AG20443 (cell line): Measurements from ENCODE around the gene PKD1L1.
"Not testable (repeated sequence)": the region's sequence is repeated elsewhere in the genome, so short reads cannot be mapped to it uniquely, and the experiment has no call there.

Experiments
- DNase-seq: peaks from one replicate; pipeline ENCODE4 v3.0.0; 2012; ENCODE audit warnings: low spot score, mixed read lengths

The PKD1L1 gene

DNA sequence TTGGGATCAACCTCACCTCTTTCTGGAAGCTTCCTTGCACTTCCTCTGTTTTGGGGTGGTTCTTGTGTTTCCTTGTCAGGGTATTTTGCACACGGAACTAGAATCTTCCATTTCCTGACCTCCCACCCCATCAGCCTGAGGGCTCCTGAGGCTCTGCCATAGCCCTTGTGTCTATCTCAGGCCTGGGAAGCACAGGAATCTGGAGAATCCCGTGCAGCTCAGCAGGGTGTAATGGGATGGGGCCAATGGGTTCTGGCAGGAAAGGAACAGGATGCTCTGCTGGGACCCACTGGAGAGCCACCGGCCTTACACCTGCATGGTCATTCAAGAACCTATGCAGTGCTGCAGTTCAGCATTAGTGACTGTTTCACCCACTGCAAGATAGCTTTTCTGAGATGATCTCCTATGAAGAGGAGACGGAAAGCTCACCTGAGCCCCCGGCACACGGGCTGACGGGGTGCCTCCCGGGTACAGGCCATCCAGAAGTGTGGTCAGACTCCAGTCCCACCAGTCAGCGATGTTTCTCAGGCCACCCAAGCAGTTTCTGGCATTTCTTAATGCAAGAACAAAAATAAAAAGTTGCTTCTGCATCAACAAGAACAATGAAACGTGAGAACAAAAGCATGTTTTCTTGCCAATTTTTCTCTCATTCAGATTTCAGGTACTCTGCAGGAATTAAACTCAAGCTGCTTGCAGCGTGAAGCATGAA lies 133.2 kb downstream of the PKD1L1 start:
- DNase-seq, result no peak

DNA sequence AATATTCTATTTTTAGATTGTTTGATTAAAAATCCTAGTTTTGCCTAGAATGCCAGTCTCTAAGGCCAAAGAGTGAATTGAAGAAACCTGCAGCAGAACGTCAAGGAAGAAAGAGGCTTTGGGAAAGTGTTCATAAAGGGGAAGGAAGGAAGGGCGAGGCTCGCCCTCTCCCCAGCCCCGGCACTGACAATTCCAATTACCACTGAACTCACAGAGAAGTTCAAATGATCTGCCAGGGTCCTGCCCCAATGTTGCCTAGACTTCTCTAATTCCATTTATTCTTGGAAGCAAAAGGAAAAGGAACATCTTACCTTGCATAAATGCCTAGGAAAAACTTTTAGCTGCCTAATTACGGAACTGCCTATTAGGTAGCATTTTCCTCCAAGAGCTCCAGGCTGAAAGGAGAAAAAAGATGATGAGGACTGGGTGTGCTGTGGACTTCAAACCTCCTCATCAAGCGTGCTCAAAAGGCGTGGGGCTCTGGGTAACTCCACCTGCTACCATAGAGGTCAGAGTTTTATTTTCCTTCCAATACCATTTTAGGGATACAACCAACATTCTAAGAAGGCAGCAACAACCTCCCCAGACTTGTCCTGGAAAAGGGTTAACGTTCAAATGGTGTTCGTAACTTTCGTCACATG lies 134.5 kb downstream of the PKD1L1 start:
- DNase-seq, result no peak

DNA sequence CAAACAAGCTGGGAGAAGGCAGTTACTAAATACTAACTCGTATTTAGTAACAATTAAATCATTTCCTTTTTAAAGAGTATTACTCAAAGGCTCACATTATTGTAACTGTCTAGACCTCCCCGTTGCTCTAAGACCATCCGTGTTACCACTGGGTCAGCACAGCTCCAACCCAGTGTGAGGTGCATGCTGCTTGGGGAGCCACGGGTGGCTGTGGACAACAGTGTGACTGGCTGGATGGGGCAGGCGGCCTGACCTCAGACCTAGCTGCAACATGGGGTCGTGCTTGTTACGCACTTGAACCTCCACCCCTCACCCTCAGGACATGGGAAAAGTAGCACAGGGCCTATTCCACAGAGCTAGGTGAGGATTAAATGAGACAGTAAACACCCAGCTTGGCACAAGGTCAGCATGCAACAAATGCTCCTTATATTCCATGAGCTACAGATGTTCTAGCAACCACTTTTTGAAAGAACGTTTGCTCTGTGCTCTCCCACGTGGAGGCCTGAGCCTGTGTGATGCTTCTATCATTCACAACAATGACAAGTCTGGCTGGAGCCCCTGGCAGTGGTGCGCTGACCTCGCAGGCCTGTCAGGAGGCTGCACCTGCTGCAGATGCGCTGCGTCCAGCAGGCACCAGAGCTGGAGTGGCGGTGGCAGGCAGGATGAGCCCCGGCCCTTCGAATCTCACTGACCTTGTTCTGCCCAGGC lies 135.7 kb downstream of the PKD1L1 start:
- no peak for DNase-seq

DNA sequence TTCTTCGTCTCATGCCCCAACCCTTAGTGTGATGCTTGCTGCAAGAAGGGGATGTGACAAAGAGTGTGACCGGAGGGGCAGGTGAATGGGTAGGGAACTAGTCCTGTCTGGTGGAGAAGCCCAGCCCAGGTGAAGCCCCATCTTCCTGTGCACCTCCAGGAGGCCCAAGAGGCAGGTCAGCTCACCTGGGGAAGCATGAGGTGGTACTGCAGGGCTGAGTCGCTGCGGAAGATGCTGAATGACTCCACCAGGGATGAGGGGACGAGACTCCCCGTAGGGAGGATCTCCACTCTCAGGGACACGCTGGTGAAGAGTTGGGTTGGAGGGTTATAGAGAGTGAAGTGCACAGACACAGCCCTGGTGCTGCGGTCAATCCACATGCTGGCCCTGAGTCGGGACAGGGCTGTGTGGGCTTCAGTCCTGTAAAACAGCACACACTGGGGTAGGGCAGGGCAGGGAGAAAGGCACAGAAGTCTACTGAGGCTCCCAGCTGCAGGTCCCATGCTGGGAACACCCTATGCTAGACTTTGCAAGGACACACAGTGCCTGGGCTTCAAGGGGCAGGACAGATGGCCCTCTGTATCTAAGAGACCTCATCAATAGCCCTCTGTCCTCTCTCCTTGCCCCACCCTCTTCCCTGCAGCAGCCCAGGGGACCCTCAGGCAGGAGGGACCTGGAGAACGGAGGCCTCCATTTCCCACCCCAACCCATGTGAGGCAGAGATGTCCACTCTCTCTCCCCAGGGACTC lies 136.5 kb downstream of the PKD1L1 start:
- DNase-seq, result no peak

DNA sequence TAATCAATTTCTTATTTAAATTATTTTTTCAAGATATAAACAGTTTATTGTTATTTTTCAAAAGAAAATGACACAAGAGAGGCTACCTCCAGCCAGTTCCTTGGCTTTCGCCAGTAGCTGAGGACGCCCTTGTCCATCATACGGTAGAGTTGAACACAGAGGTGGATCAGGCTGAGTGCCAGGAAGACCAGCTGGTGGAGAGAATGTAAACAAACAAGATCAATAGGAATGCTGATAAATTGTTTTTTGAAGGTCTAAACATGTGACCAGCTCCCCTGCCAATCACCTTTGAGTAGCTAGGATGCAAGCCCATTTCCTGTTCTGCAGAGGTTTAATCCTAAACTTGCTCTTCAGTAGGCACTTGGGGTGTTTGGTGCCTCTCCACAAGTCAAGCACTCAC lies 138.9 kb downstream of the PKD1L1 start:
- DNase-seq, result no peak

DNA sequence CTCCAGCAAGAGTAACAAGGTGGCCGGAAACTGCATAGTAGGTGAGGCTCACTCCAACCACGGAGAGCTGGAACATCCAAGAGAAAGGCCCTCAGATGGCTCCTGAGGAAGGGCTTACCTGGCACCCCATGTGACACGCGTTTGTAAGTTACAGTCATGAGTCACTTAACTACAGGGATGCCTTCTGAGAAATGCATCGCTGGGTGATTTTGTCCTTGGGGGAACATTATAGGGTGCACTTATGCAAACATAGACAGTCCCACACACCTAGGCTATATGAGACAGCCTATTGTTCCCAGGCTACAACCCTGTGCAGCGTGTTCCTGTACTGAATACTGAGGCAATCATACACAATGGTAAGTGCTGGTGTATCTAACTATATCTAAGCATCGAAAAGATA lies 139.9 kb downstream of the PKD1L1 start:
- no peak for DNase-seq

DNA sequence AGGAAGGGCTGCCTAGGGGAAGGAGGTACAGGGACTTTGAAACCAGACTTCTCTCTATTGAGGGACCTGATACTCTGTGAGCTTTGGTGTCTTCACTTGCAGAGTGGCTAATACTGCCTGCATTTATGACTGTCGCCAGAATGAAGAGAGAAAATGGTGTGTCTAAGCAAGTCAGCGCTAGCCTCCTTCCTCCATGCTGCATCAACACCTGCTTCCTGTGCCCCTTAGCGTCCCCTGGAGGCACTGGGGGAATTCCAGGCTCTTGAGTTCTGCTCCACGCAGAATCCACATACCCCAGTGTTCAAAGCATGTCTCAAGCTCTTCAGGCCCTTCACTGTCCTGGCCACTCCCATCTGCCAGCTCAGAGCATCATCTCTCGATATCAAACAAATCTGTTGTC lies 140.5 kb downstream of the PKD1L1 start:
- DNase-seq, result no peak

DNA sequence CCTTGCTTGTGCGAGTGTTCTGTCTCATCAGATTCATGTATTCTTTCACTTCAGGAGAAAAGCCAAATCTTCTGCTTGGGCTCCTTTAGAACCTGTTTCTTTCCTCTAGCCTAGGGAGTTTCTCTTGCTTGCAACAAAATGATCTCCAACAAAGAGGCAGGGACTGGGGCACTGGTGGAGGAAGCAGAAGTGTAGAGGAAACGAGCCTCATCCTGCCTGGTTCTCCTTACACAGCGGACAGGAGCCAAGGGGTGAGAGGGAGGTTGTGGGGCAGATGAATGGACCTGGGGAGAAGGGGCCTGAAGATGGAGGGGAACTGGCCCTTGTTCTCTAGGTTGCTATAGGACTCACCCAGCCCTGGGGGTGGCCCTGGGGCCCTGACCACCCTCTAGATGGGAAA lies 141.1 kb downstream of the PKD1L1 start:
- DNase-seq, result no peak

DNA sequence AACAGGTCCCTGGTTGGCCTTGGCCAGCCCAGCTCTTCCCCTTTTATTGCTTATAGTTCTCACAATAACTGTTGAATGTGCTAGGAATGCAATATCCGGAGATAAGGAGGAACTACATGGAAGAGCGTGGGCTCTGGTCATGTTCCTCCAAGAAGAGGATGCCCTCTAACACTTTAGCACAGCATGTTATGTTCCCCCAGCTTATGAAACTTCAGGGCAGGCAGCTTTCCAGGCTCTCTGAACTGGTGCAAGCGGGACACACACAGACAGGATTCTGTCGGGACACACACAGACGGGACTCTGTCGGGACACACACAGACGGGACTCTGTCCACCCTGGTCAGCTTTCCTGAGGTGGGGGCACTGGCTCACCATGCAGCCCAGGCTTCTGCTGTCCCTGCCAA lies 141.6 kb downstream of the PKD1L1 start:
- DNase-seq, result no peak

DNA sequence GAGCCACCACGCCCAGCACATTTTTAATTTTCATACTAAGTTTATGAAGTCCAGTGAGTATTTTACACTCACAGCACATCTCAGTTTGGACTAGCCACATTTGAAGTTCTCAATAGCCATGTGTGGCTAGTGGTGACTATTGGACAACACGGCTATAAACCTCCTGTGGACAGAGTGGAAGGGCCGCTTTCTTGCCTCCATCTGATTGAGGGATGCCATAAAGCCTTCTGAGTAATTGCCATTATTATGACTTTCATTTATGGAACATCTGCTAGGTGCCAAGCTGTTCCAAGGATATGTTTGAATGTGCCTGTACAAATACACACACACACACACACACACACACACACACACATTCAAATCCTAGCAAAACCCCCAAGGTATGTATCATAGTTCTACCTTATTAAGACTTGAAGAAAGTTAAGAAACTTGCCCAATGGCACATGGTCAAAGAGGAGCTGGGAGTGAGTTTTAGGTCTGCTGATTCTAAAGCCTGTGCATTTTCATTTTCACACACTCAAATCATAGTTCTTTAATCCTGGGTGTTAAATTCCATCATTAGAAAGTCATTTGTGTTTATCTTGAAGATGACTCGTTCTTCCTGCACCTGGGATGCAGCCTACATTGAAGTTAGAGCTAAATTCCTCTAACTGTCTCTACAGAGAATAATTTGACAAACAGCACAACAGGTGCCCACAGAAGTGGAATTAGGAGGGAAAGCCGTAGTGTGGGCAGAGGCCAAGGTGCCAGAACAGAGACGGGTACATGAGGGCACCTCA lies 143.3 kb downstream of the PKD1L1 start:
- DNase-seq, result peak; percentile 1

DNA sequence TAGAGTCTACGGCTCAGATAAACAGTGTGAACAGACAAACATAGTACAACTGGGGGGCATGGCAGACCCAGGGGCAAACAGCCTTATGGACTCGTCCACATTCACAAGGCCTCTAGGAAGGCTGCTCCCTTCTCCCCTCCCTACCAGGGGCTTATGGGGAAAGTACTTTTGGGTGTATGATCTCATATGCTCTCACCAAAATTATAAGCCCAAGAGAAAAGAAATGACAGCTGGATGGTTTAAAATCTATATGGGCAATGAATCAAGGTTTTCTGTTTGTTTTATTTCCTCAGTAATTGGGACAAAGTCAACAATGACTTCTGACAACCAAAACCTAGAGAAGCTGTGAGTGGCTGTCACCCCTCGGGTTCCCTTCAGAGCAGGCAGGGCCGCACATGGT lies 144.4 kb downstream of the PKD1L1 start:
- no peak for DNase-seq

DNA sequence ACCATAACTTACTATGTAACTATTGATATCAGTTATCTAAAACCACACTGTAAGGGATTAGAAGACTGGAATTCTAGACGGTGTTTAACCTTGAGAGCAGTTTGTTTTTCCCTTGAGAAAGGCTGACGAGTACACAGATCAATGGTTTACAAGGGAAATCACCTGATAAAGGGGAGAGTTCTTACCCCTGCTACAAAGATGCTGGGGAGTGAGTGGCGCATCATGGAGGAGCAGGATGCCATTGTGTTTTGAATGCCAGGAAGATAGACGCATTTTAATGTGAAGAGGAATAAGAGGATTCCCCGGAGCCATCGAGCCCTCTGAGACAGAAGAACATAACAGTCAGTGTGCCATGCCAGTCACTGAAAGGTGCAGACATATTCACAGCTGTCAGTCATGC lies 145.2 kb downstream of the PKD1L1 start:
- DNase-seq, result no peak

DNA sequence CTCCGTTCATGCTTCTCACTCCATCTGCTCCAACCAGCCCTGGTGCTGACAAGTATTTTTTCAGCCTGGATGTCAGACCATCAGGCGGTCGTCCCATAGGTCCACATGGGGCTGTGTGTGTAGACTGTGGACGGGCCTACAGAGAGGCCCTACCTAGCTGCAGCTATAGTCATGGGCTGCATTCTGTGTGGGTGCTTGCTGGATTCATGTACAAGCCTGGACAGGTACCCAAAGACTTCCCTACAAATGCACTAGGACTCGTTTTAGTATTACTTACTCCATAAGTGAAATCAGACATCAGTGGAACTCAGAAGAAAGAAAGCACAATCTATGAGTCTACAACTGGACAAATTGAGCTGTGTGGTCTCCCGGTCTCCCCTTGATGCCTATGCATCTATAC lies 146.8 kb downstream of the PKD1L1 start:
- no peak for DNase-seq

DNA sequence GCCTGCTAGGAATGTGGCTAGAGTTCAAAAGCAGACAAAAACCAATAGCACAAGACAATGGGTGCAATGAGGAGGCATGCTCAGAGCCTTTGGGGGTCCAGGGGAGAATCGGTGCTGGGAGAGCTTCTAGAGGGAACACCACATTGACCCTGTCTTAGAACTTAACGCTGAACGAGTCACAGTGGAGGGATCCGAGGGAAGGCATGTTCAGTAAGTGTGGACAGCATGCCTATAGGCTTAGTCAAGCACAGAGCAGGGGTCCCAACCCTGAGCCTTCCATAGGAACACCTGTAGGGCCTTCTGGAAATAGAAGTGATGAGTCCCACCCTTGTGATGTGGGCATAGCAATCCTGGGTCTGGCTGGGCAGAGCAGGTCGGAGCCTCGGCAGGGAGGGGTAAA lies 148.7 kb downstream of the PKD1L1 start:
- DNase-seq, result no peak

DNA sequence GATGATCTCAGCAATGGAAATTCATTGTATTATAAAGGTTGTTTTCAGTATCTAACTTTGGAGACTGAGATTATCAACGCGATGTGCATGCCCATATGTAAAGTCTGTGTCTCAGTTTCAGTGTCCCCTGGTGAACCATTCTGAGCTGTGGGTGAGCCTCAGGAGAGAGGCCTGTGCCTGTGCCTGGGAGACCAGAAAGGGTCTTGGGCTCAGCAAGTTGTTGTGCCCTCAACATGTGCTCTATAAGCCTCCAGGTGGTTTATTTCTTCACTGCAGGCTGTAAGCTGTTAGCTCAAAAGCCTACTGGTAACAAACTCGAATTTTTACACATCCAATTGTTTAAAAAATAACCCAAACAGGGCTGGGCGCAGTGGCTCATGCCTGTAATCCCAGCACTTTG lies 151.9 kb downstream of the PKD1L1 start:
- no peak for DNase-seq

DNA sequence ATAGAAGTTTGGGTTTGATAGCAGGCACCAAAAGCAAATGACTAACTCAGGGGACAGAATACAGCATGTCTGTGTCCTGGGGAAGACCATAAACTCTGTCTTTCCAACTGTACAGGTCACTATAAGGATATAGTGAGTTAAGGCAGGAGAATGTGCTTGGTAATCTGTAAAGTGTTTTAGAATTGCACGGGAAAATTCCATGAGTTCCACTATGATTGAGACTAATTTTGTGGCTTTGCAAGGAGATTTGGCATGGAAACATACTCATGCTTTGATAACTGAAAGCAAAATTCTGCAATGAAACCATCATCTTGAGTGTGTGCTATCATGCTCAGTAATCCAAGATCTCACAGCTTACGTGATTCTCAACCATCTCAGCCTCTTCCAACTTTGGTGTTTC lies 152.6 kb downstream of the PKD1L1 start:
- DNase-seq, result peak; percentile 78

DNA sequence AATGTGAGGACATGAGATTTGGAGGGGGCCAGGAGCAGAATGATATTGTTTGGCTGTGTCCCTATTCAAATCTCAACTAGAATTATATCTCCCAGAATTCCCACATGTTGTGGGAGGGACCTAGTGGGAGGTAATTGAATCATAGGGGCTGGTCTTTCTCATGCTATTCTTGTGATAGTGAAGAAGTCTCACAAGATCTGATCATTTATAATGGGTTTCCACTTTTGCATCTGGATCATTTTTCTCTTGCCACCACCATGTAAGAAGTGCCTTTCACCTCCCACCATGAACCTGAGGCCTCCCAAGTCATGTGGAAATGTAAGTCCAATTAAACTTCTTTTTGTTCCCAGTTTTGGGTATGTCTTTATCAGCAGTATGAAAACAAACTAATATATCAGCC lies 153.1 kb downstream of the PKD1L1 start:
- DNase-seq, result not testable (repeated sequence)

DNA sequence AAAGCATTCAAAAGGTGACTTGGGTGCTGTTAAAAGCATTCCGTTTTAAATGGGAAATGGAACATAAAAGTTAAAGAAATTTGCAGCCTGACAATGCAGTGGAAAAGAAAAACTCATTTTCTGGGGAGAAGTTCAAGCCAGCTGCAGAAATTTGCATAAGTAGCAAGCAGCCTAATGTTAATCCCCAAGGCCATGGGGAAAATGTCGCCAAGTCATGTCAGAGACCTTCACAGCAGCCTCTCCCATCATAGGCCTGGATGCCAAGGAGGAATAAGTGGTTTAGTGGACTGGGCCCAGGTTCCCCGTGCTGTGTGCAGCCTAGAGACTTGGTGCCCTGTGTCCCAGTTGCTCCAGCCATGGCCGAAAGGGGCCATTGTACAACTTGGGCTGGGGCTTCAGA lies 154.2 kb downstream of the PKD1L1 start:
- no peak for DNase-seq

DNA sequence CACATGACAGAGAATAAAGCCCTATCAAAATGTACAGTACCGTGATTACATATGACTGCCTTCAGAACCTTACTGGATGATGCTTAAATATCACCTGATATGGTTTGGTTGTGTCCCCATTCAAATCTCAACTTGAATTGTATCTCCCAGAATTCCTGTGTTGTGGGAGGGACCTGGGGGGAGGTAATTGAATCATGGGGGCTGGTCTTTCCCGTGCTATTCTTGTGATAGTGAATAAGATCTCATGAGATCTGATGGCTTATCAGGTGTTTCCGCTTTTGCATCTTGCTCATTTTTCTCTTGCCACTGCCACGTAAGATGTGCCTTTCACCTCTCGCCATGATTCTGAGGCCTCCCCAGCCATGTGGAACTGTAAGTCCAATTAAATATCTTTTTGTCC lies 155.1 kb downstream of the PKD1L1 start:
- DNase-seq, result not testable (repeated sequence)

DNA sequence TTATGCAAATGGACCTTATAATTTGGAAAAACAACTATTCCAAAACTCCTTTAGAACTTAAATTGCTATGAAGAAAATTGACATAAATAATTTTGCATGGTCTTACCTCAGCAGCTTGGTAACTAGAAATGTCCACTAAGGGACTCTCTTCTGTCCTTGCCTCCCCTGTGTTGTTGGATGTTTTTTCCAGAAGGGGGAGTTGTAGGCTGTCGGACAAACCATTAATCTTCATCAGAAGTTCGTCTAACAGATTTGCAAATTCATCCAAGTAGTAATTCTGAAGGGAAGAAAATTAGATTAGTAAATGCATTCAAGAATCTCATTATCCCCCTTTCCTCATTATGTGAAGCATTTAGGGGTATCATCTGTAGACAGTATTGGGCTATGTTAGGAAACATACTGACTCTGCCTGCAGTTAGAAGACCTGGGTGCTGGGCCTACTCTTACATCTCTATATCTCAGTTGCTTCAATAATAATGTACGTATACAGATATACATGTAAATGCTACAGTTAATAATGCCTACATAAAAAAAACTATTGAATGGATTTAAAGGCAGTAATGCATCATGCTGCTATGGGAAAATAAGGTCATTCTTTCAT lies 155.6 kb downstream of the PKD1L1 start:
- no peak for DNase-seq

DNA sequence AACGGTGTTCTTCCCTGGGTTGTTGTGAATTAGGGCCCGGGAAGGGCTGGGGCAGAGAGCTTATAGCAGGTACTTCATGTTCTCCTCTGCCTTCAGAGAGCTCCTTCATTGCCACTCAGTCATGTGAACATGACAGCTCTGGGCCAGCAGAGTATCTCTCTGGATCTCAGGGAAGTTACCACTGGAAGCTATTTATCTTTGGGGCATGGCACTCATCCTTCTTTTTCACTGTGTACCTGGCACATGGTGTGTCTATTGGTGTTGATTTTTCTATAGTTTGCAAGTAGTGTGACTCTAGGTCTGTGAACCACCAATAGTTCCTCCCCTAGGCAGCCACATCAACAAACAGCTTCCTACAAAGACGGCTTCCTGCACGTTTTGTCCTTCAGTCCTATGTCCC lies 156.6 kb downstream of the PKD1L1 start:
- no peak for DNase-seq

DNA sequence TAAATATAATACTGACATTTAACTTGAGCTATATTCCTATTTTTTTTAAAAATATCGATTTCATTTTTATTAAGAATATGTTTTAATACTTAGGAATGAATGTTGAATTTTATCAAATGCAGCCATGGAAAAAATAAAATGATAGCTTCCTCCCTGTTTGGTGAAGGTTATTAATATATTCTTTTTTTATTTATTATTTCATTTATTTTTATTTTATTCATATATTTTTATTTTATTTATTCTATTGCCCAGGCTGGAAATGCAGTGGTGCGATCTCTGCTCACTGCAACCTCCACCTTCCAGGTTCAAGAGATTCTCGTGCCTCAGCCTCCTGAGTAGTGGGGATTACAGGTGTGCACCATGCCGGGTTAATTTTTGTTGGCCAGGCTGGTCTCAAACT lies 160.2 kb downstream of the PKD1L1 start:
- no peak for DNase-seq
